Activated CD8-positive, alpha-beta memory T cell treated with anti-CD3 and anti-CD28 coated beads for 24 hours (primary cell): ENCODE data around the gene FREM1.

Experiments
- DNase-seq: peaks from one replicate; pipeline ENCODE4 v3.0.0-alpha.2; 2020

FREM1 gene

GRCh38 chr9:14911046-14911445, 818 bp upstream of the FREM1 start:
- DNase-seq, result no peak

GRCh38 chr9:14909601-14909960, 647 bp downstream of the FREM1 start:
- DNase-seq, result no peak

- no peak for DNase-seq
Measured at GRCh38 chr9:14909181-14909580, 1.0 kb downstream of the FREM1 start.

- no peak for DNase-seq
Measured at GRCh38 chr9:14908295-14909180, 1.7 kb downstream of the FREM1 start.

GRCh38 chr9:14907696-14908095, 2.5 kb downstream of the FREM1 start:
- DNase-seq, result no peak

- no peak for DNase-seq
Measured at GRCh38 chr9:14907360-14907685, 2.9 kb downstream of the FREM1 start.

GRCh38 chr9:14906644-14907359, 3.4 kb downstream of the FREM1 start:
- DNase-seq, result no peak

- DNase-seq, result no peak
Measured at GRCh38 chr9:14906000-14906399, 4.2 kb downstream of the FREM1 start.

GRCh38 chr9:14903040-14903439, 7.2 kb downstream of the FREM1 start:
- DNase-seq, result no peak

GRCh38 chr9:14902561-14902960, 7.7 kb downstream of the FREM1 start:
- no peak for DNase-seq

GRCh38 chr9:14899815-14900193, 10.4 kb downstream of the FREM1 start:
- no peak for DNase-seq

GRCh38 chr9:14899042-14899814, 11.0 kb downstream of the FREM1 start:
- DNase-seq, result no peak

- DNase-seq, result no peak
Measured at GRCh38 chr9:14895806-14896205, 14.4 kb downstream of the FREM1 start.

- no peak for DNase-seq
Measured at GRCh38 chr9:14893280-14893679, 16.9 kb downstream of the FREM1 start.

- DNase-seq, result no peak
Measured at GRCh38 chr9:14891332-14891731, 18.9 kb downstream of the FREM1 start.

- DNase-seq, result no peak
Measured at GRCh38 chr9:14889451-14889850, 20.8 kb downstream of the FREM1 start.

- DNase-seq, result no peak
Measured at GRCh38 chr9:14888875-14889274, 21.4 kb downstream of the FREM1 start.

GRCh38 chr9:14888272-14888671, 22.0 kb downstream of the FREM1 start:
- no peak for DNase-seq

GRCh38 chr9:14887149-14887548, 23.1 kb downstream of the FREM1 start:
- no peak for DNase-seq

- no peak for DNase-seq
Measured at GRCh38 chr9:14883310-14883944, 26.8 kb downstream of the FREM1 start.

- DNase-seq, result no peak
Measured at GRCh38 chr9:14882090-14882489, 28.1 kb downstream of the FREM1 start.

- DNase-seq, result no peak
Measured at GRCh38 chr9:14881006-14881405, 29.2 kb downstream of the FREM1 start.

GRCh38 chr9:14870090-14870489, 40.1 kb downstream of the FREM1 start:
- DNase-seq, result no peak
